SU-DHL-6 (cell line): Measurements from ENCODE around the gene TCP11L1.

Source experiments
- EZH2phosphoT487 ChIP-seq: fragments of 200-600 bp; sonication (generic), shearing (Covaris generic); conservative IDR thresholded peaks from 2 replicates; pipeline ENCODE4 v1.6.1; 2018; ENCODE audit warnings: mild to moderate bottlenecking, antibody characterized with exemption, low read length, moderate library complexity, mixed read lengths
- TF ChIP-seq, protein P1 (sequence below): fragments of 200-600 bp; sonication (generic); IDR thresholded peaks from one replicate; pipeline ENCODE4 v1.5.1; 2017; ENCODE audit warnings: antibody characterized with exemption, mild to moderate bottlenecking, low read length, moderate library complexity; ENCODE audit not compliant: insufficient read depth, poor library complexity, severe bottlenecking

DNA sequence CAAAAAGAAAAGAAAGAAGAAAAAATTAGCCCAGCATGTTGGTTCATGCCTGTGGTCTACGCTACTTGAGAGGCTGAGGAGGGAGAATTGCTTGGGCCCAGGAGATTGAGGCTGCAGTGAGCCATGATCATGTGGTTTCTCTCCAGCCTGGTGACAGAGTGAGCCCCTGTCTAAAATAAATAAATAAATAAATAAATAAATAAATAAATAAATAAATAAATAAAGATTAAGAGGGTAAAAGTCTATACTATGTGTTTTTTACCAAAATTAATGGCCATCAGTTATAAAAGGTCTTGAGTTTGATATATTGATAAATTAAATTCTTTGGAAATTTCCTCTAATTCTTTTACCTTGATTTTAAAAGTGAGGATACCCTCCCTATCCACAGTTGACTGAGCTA lies 48.9 kb upstream of the TCP11L1 start:
- TF ChIP-seq, protein P1, sequence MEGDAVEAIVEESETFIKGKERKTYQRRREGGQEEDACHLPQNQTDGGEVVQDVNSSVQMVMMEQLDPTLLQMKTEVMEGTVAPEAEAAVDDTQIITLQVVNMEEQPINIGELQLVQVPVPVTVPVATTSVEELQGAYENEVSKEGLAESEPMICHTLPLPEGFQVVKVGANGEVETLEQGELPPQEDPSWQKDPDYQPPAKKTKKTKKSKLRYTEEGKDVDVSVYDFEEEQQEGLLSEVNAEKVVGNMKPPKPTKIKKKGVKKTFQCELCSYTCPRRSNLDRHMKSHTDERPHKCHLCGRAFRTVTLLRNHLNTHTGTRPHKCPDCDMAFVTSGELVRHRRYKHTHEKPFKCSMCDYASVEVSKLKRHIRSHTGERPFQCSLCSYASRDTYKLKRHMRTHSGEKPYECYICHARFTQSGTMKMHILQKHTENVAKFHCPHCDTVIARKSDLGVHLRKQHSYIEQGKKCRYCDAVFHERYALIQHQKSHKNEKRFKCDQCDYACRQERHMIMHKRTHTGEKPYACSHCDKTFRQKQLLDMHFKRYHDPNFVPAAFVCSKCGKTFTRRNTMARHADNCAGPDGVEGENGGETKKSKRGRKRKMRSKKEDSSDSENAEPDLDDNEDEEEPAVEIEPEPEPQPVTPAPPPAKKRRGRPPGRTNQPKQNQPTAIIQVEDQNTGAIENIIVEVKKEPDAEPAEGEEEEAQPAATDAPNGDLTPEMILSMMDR: no peak
- no peak for TF ChIP-seq EZH2phosphoT487
